ENCODE results near the gene PRPF38B.

The PRPF38B gene

DNA sequence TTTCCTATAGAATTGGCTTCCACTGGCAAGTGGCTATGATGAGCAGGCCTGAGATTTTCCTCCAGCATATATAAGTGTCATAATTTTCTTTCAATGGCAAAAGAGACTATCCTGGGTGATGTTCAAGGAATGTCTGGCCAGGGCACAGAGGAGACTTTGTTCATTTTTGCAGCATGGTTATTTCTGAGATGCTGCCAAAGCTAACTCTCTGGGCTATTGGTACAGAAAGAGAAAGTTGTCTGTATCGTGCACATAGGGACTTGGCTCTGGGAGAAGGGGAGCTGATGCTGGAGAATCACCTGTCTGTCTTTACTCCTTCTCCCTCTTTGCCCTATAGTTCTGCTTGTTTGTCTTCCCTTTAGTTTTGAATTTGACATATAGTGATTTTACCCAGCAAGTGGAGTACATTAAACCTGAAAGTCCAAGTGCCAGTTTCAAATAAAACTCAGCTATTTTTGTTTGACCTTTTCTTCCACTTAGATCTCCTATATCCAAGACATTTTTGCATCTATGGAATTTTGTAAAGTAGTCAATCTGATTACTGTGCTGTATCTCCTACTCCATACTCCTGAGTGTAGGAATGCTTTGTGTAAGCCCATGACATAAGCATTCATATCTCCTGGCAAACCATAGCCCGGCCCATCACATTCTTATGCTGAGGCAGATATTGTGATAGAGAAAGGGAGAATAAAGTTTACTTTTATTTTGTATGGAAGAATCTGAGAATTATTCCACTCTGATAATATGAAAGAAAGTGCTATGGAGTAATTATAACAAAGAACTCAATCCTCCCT is 24.5 kb downstream of the PRPF38B start:
- TF ChIP-seq, protein P1, sequence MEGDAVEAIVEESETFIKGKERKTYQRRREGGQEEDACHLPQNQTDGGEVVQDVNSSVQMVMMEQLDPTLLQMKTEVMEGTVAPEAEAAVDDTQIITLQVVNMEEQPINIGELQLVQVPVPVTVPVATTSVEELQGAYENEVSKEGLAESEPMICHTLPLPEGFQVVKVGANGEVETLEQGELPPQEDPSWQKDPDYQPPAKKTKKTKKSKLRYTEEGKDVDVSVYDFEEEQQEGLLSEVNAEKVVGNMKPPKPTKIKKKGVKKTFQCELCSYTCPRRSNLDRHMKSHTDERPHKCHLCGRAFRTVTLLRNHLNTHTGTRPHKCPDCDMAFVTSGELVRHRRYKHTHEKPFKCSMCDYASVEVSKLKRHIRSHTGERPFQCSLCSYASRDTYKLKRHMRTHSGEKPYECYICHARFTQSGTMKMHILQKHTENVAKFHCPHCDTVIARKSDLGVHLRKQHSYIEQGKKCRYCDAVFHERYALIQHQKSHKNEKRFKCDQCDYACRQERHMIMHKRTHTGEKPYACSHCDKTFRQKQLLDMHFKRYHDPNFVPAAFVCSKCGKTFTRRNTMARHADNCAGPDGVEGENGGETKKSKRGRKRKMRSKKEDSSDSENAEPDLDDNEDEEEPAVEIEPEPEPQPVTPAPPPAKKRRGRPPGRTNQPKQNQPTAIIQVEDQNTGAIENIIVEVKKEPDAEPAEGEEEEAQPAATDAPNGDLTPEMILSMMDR (IDR thresholded peaks at IDR 0.05; ENCODE audit: low read depth, low read length): no peak
- DNase-seq (ENCODE audit: extremely low read depth, low read depth): no peak

DNA sequence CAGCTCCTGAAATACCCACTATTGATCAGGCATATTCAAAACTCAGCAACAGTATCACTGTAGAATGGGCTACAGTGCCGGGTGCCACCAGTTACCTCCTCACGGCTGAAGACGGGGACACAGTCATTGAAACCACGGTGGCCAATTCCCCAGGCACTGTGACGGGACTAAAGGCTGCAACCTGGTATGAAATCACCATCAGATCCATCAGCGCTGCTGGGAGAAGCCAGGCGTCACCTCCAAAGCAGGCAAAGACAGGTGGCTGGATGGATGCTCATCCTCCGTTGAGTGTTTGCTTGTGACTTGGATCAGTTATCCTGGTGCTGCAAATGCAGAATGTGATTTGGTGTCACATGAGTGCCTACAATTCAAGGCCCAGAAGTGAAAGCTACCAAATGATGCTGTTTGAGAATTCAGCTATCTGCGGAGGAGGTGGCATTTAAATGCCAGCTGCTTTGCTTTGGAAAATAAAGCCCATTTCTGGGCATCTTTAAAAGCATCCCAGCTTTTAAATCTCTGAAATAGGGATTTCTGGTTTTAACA is 25.7 kb downstream of the PRPF38B start:
- no peak for DNase-seq (ENCODE audit: extremely low read depth, low read depth)
- TF ChIP-seq, protein P1 (IDR thresholded peaks at IDR 0.05; ENCODE audit: low read depth, low read length): no peak

DNA sequence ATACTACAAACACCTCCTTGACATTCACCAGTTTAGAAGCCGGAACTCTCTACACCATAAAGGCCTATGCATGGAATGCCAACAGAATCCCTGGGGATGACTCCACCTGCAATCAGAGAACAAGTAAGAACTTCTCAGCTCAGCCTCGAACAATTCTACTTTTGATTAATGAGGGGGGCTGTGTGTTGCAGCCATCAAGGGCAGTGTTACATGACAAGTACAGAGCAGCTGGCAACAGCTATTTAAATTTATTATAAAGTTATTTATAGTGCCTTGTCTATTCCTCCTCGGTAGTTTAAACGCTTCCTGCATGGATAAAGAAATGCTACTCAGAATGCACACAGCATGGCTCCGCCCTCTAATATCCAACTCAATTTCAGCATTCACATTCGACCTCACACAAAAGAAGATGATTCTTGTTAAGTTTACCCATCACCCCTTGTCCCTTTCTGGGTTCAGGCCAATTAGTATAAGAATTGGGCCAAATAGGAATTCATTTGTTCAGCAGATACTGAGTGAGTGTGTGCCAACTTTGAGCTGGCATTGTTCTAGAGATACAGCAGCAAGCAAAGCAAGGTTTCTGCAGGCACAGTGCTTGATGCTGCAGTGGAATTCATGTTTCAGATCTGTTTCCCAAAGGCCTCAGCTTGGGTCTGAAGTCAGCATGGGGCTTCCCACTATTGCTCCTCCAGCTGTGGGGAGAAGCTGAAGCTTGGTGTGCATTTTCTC is 27.0 kb downstream of the PRPF38B start:
- DNase-seq (ENCODE audit: extremely low read depth, low read depth): no peak
- TF ChIP-seq, protein P1 (IDR thresholded peaks at IDR 0.05; ENCODE audit: low read depth, low read length): no peak

DNA sequence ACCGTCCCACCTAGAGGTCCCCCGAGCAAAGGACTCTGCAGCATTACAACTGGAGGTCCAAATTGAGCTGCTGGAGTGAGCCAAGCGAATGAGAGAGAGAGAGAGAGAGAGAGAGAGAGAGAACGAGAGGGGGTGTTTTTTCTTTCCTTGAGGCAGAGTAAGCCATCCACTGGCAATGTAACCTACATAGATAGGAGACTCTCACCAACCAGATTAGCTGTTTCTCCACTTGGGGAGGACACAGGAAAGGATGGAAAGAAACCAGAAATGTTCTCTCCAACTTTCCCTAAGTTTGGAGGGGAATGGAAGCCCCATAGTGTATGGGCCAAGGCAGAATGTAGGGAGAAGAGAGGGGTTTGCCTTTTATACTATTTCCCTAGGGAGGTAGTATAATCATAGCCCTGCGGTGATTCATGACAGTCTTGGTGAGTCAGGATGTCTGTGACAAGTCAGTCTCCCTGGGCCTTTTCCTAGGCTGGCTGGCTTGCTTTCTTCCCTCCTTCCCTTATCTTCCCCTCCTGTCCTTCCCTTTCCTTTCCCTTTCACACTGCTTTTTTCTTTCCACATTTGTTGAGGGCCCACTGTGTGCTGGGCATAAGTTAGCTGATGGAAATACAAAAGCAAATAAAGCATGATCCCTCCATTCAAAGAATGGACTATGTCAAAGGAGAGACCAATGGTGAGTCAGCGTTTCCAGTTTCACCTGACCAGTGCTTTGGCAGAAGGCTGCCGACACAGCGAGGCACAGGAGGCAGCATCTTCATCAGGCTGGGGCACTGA is 27.7 kb downstream of the PRPF38B start:
- DNase-seq (ENCODE audit: extremely low read depth, low read depth): peak; percentile 32

DNA sequence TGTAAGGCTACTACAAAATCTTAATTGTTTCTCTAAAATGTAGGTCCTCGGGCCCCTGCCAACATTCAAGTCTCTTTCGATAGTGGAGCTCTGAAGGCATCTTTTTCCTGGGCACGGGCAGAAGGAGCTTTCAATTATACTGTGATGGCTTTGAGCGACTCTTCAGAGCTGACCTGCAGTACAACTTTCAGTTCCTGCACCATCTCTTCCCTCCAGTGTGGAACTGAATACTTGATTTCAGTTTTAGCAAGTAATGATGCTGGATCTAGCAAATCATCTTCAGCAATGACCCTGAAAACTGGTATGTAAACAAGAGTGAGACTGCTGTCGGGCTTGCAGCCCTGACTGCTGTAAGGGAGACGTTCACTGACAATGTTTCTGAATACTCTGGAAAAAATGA is 30.2 kb downstream of the PRPF38B start:
- TF ChIP-seq, protein P1 (IDR thresholded peaks at IDR 0.05; ENCODE audit: low read depth, low read length): no peak
- DNase-seq (ENCODE audit: extremely low read depth, low read depth): peak; percentile 45

More for the DNA sequence above, 27.7 kb downstream of the PRPF38B start:
- TF ChIP-seq, protein P1 (IDR thresholded peaks at IDR 0.05; ENCODE audit: low read depth, low read length): no peak

DNA sequence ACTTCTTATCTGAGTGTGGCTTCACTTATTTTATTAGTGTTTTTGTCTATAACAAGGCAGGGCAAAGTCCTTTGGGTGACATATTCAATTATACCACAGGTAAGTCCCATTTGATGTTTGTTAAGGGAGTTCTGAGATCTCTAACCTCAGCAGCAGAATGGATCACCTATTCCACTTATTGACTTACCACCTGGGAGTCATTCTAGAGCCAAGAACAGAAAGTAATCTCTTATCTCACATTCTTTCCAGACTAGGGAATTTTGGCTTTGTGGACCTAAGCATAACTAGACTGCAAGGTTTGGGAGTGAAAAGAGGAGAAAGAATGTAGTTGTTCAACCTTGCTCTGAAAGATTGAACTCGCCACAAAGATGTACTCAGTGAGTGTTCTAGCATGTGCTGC is 33.8 kb downstream of the PRPF38B start:
- DNase-seq (ENCODE audit: extremely low read depth, low read depth): no peak
- TF ChIP-seq, protein P1 (IDR thresholded peaks at IDR 0.05; ENCODE audit: low read depth, low read length): no peak

Data from AG09319 (cell line).